Right renal pelvis (tissue), 4 donors: ENCODE data around the gene ELAVL1. TPM values are rescaled to one million over a fixed set of nuclear protein-coding genes. Genes with fewer than 3 reads are reported as not detected.

Experiments
- DNase-seq, 4 donors: peaks; one replicate each; pipeline ENCODE4 v3.0.0-alpha.2; 2013; ENCODE audit warnings: low read depth in 4 of 4, low spot score in 3 of 4, missing footprints in 1 of 4
- polyA plus RNA-seq, 4 donors: library from polyadenylated mRNA; unstranded; fragments of 120-200 nt; gene quantifications; one replicate each; pipeline ENCODE4 v1.2.1, GENCODE V29; 2013; ENCODE audit not compliant: insufficient read length in 4 of 4

The ELAVL1 gene
- polyA plus RNA-seq, 4 donors: 87.8 to 91.8 (median 89.0) TPM

GRCh38 chr19:7915250-7916102, 90.0 kb downstream of the ELAVL1 start:
- DNase-seq: no peak

GRCh38 chr19:7914598-7915045, 90.8 kb downstream of the ELAVL1 start, which contains the start of gene TGFBR3L:
Gene TGFBR3L (plus strand): TSS chr19:7914830.
- no peak for DNase-seq

DNA sequence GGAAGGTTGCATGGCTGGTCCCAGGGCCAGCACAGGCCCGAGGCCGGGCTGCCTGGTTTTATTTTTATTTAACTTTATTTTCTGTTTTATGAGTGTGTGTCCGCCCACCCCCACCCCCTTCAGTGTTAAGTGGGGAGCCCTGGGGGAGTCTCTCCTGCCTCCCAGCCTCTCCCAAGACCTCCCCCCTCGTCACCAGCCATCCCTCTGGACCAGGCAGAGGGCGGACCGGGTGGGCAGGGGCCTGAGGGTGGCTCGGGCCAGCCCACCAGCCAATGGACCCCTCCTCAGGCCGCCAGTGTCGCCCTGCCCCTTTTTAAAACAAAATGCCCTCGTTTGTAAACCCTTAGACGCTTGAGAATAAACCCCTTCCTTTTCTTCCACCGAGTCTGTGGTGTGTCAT, 91.3 kb downstream of the ELAVL1 start:
- DNase-seq: no peak

DNA sequence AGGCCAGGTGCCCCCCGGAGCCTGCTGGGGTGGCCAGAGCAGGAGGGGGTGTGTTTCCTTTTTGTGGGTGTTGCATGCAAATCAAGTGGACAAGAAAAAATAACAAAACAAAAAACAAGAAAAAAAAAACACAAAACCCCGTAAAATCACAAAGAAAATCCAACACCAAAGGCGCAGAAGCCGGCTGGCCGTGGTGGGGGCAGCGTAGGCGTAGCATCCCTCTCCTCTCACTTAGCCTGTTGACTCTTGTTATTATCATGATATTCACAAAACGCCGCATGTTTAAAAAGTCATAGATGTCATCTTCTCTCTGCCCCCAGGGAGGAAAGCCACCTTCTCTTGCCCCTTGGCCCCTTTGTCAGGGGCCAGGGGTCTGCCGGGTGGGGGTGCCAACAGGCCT, 91.8 kb downstream of the ELAVL1 start:
- no peak for DNase-seq

DNA sequence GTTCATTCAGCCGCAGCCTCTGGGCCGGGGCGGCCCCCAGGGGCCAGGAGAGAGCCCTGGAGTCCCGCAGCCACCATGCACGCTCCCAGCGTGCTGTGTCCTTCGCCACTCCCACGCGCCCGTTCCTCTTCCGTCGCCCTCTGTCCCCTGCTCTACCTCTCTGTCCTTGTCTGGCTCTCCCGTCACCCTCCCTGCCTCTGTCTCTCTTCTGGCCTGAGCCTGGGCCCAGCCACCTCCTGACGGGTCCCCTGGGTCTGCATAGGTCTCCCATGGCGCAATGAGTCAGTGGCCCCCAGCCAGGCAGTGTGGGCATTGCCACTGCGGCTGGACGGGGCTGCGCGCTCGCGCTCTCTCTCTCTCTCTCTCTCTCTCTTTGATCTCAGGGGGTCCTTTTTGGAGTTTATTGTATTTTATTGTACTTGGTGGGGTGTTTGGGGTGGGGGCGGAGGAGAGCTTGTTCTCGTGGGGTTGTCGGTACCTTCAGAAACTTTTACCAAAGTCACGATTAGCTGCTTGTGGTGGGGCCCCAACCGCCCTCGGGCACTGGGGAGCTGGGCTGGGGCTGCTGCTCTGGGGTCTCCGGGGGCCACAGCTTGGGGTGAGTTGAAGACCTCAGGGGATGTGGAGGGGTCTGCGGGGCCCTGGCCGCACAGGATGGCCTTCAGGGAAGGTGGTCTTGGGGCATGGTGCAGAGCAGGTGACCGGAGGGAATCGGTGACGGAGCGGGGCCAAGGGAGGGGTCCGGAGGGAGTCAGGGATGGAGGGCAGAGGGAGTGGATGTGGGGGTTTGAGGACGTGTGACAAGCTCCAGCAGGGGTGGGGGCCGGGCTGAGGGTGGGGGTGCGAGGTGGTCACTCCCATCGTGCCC, 92.5 kb downstream of the ELAVL1 start:
- DNase-seq: no peak

DNA sequence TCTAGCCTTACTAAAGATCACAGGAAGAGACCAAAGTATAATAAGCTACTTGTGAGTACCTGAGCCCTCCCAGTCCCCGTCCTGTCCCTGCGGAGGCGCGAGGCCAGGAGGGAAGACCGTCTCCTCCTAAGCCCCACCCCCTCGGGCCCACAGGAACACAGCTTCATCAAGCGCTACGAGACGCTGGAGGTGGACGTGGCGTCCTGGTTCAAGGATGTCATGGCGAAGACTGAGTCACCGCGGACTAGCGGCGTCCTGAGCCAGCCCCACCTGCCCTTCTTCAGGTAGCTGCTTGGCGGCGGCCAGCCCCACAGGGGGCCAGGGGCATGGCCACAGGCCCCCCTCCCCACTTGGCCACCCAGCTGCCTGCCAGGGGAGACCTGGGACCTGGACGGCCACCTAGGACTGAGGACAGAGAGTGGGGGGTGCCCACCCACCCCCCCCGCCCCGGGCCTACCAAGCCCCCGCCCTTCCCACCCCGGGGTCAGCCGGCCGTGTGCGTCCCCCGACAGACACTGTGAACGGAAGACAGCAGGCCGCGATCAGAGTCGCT, 93.2 kb downstream of the ELAVL1 start:
- no peak for DNase-seq

DNA sequence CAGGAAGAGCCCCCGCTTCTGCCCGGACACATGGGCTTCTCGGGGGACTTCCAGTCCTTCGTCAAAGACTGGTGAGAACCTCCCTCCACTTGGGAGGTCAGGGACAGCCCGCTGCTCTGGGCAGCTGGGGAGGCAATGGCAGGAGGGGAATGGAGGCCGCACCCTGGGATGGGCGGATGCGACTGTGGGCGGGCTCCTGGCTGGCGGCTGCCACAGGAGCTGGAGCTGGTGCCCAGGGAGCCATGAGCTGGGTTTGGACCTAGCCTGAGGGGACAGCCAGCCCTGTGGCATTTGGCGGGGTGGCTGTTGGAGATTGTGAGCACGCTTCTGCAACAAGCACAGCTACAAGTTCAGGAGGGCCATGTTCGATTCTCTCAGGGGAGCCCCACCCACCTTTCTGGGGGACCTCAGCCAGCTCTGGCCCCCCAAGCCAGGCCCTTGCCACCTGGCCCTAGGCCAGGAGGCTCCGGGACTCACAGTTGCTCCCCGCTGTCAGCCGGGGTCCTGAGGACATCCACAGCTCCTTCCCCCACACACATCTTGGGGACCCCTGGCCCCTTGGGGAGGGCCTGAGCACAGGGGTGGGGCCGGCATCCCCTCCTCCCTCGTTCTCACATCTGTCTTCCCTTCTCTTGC, 93.8 kb downstream of the ELAVL1 start:
- no peak for DNase-seq

DNA sequence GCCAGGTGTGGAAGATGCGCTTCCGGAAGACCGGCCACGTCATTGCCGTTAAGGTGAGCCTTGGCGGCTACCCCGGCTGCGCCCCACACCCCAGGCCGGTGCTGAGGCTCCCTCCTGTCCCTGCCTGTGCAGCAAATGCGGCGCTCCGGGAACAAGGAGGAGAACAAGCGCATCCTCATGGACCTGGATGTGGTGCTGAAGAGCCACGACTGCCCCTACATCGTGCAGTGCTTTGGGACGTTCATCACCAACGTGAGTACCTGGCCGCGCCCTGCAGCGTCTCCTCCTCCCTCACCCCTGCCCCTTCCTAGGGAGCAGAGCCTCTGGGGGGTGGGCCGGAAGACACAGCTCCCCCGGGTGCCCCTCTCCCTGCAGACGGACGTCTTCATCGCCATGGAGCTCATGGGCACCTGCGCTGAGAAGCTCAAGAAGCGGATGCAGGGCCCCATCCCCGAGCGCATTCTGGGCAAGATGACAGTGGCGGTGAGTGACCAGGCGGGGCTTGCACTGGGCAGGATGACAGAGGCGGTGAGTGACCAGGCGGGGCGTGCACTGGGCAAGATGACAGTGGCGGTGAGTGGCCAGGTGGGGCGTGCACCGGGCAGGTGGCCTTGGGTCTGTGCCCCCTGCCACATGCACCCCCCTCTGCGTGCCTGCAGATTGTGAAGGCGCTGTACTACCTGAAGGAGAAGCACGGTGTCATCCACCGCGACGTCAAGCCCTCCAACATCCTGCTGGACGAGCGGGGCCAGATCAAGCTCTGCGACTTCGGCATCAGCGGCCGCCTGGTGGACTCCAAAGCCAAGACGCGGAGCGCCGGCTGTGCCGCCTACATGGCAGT, 94.9 kb downstream of the ELAVL1 start:
- DNase-seq: no peak

DNA sequence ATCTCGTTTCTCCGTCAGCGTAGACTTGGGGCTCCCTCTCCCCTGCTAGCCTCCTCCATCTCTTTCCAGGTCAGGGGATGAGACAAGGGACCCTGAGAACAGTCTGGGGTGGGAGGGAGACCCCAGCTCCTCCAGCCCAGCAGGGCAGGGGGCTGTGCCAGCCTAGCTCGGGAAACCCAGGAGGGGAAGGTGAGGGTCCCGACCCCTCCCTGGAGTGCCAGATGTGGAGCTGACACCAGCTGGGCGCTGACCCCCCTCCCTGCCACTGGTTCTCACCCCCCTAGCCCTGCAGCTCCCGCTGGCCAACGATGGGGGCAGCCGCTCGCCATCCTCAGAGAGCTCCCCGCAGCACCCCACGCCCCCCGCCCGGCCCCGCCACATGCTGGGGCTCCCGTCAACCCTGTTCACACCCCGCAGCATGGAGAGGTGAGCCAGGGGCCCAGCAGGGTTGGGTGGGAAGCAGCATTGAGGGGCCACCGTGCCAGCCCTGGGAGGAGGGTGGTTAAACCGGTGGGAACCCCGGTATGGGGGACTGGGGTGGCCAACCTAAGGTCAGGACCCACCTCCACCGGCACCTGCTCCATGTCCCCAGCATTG, 95.9 kb downstream of the ELAVL1 start:
- no peak for DNase-seq

GRCh38 chr19:7908742-7909461, 96.5 kb downstream of the ELAVL1 start:
- no peak for DNase-seq

Other genes with a start within 250 kb of the ELAVL1 start
- 1 to 10 TPM; 2.6 to 3.7 (median 3.3) TPM for gene CLEC4M, start 242.4 kb downstream of the ELAVL1 start, polyA plus RNA-seq
- gene EVI5L, start 175.4 kb downstream of the ELAVL1 start, polyA plus RNA-seq: 10 to 100 TPM; 15.4 to 19.0 (median 16.1) TPM
- gene PRR36, start 131.3 kb downstream of the ELAVL1 start, polyA plus RNA-seq: 1 to 10 TPM; 5.6 to 9.4 (median 7.6) TPM
- 1 to 10 TPM; 2.3 to 2.9 (median 2.5) TPM for gene LRRC8E, start 117.1 kb downstream of the ELAVL1 start, polyA plus RNA-seq
- gene MAP2K7, start 101.8 kb downstream of the ELAVL1 start, polyA plus RNA-seq: 10 to 100 TPM; 25.9 to 35.8 (median 26.2) TPM
- gene TGFBR3L, start 90.8 kb downstream of the ELAVL1 start, polyA plus RNA-seq: 1 to 10 TPM in 1 of 4 donors, under 1 TPM in 3; 0.28 to 1.1 (median 0.60) TPM
- 10 to 100 TPM; 14.5 to 24.6 (median 16.6) TPM for gene SNAPC2, start 85.3 kb downstream of the ELAVL1 start, polyA plus RNA-seq
- gene CTXN1, start 79.5 kb downstream of the ELAVL1 start, polyA plus RNA-seq: 10 to 100 TPM; 13.5 to 38.3 (median 19.1) TPM
- 10 to 100 TPM; 36.2 to 50.2 (median 37.9) TPM for gene TIMM44, start 62.0 kb downstream of the ELAVL1 start, polyA plus RNA-seq
- gene CCL25, start 47.1 kb upstream of the ELAVL1 start, polyA plus RNA-seq: under 1 TPM in 3 of 4 donors, not detected in 1; 0.39 to 0.73 (median 0.57) TPM
- 10 to 100 TPM; 27.4 to 35.1 (median 29.5) TPM for gene FBN3, start 144.0 kb upstream of the ELAVL1 start, polyA plus RNA-seq
- 10 to 100 TPM; 33.2 to 52.0 (median 40.8) TPM for gene CERS4, start 203.7 kb upstream of the ELAVL1 start, polyA plus RNA-seq